ENCODE results near the gene THSD7B. TPM values are rescaled to one million over a fixed set of nuclear protein-coding genes. Genes with fewer than 3 reads are reported as not detected.
A peak's percentile ranks its signal among the peaks of the same experiment; 100 is the strongest.

The THSD7B gene
- total and polyA plus RNA-seq, 9 donors, result 0.27 to 1.8 (median 0.77) TPM

- Histone ChIP-seq H3K36me3 (ENCODE audit: control insufficient read depth, insufficient read depth, low read length) (no peaks in the 10 kb centered on the region), H3K27ac (ENCODE audit: low read length) (no peak overlapping the region), H3K4me1 (ENCODE audit: control insufficient read depth, insufficient read depth, low read length) (no peaks in the 10 kb centered on the region), H3K27me3 (ENCODE audit: control insufficient read depth, insufficient read depth, low read length) (no peaks in the 10 kb centered on the region), H3K4me3 (ENCODE audit: low read length) (no peak overlapping the region), H3K9me3 (replicated peaks; ENCODE audit: control insufficient read depth, low read depth, low read length) (no peaks in the 10 kb centered on the region)
- DNase-seq, result peak; percentile 48
- WGBS (ENCODE audit: insufficient coverage), result 29% methylated on average over 3 of the region's 4 CpGs
Measured at GRCh38 chr2:136863874-136864273, 98.5 kb downstream of the THSD7B start.

DNA sequence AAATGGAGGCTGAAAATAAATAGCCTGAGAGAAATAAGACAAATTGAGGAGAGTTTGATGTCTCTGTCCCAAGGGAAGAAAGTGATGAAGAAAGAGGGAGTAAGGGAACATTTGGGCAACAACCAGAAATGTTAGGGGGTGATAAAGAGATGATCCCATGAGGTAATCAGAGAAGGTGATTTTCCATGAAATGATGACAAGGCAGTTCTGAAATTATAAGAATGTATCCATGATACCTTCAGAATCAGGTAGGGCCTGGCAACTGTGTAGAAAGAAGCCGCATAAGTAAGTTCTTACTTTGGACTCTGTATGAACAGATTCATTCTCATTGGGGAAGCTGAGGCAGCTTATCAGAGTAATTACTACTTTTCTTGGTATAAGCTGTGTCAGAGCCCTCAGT lies 106.1 kb downstream of the THSD7B start:
- Histone ChIP-seq H3K4me3 (ENCODE audit: low read length) (no peak overlapping the region), H3K4me1 (ENCODE audit: control insufficient read depth, insufficient read depth, low read length) (no peaks in the 10 kb centered on the region), H3K9me3 (replicated peaks; ENCODE audit: control insufficient read depth, low read depth, low read length) (no peaks in the 10 kb centered on the region), H3K27me3 (ENCODE audit: control insufficient read depth, insufficient read depth, low read length) (no peaks in the 10 kb centered on the region), H3K27ac (ENCODE audit: low read length) (no peak overlapping the region), H3K36me3 (ENCODE audit: control insufficient read depth, insufficient read depth, low read length) (no peaks in the 10 kb centered on the region)
- DNase-seq, result no peak
- no CpG with 5 or more reads among the region's 1 CpG for WGBS (ENCODE audit: insufficient coverage)

- Histone ChIP-seq H3K27me3 (ENCODE audit: control insufficient read depth, insufficient read depth, low read length) (no peaks in the 10 kb centered on the region), H3K36me3 (ENCODE audit: control insufficient read depth, insufficient read depth, low read length) (no peaks in the 10 kb centered on the region), H3K27ac (ENCODE audit: low read length) (no peak overlapping the region), H3K9me3 (replicated peaks; ENCODE audit: control insufficient read depth, low read depth, low read length) (no peaks in the 10 kb centered on the region), H3K4me1 (ENCODE audit: control insufficient read depth, insufficient read depth, low read length) (no peaks in the 10 kb centered on the region), H3K4me3 (ENCODE audit: low read length) (no peak overlapping the region)
- WGBS (ENCODE audit: insufficient coverage), result no CpG with 5 or more reads among the region's 6 CpGs
- DNase-seq, result peak; percentile 16
Measured at GRCh38 chr2:136874258-136874657, 108.9 kb downstream of the THSD7B start.

- Histone ChIP-seq H3K4me1 (ENCODE audit: control insufficient read depth, insufficient read depth, low read length) (no peaks in the 10 kb centered on the region), H3K36me3 (ENCODE audit: control insufficient read depth, insufficient read depth, low read length) (no peaks in the 10 kb centered on the region), H3K27ac (ENCODE audit: low read length) (no peak overlapping the region), H3K9me3 (replicated peaks; ENCODE audit: control insufficient read depth, low read depth, low read length) (no peaks in the 10 kb centered on the region), H3K4me3 (ENCODE audit: low read length) (no peak overlapping the region), H3K27me3 (ENCODE audit: control insufficient read depth, insufficient read depth, low read length) (no peaks in the 10 kb centered on the region)
- DNase-seq, result no peak
- WGBS (ENCODE audit: insufficient coverage), result no CpG with 5 or more reads among the region's 1 CpG
Measured at GRCh38 chr2:136891100-136891499, 125.8 kb downstream of the THSD7B start.

DNA sequence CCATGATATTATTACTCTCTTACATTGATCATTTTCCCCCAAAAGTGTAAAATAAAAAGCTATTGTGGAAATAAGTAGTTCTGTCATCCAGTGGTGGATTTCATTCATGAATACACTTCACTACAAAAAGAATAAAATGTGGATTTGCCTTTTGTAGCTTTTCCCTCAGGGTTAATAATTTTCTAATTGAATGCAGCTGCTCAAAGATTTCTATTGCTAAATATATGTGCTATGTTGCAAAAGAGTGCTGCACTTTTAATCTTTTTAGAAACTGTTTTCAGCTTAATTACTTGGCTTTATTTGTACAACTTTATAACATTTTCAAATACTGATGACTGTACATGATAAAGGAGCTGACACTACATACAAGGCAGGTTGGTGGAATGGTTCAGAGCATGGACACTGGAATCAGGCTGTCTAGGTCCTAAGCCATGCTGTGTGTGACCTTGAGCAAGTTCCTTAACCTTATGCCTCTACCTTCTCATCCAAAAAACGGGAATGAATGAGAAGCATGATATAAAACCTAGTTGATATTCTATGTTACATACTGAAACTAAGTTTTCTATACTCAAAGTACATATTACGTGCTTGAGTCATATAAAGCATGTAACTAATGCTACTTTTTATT lies 128.8 kb downstream of the THSD7B start:
- Histone ChIP-seq H3K36me3 (ENCODE audit: control insufficient read depth, insufficient read depth, low read length) (no peaks in the 10 kb centered on the region), H3K4me1 (ENCODE audit: control insufficient read depth, insufficient read depth, low read length) (no peaks in the 10 kb centered on the region), H3K4me3 (ENCODE audit: low read length) (no peak overlapping the region), H3K27ac (ENCODE audit: low read length) (no peak overlapping the region), H3K9me3 (replicated peaks; ENCODE audit: control insufficient read depth, low read depth, low read length) (no peaks in the 10 kb centered on the region), H3K27me3 (ENCODE audit: control insufficient read depth, insufficient read depth, low read length) (no peaks in the 10 kb centered on the region)
- WGBS (ENCODE audit: insufficient coverage), result no CpG with 5 or more reads among the region's 2 CpGs
- no peak for DNase-seq

DNA sequence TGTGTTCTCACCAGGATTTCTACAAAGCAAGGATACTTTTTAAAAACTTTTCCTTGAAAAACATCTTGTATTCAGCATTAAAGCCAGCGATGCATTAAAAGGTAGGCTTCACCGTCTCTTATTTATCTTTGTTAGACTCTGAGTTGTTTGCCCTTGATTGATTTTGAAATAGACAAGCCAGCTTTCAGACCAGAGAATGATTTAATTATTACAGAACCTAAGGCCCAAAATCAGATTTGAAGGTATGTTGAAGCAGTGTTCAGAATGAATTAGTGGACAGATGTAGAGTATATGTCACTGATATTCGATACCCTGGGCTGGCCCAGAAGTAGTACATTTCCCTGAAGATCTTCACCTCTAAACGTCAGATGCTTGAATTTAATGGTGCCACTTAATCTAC lies 136.4 kb downstream of the THSD7B start:
- H3K4me3 ChIP-seq (ENCODE audit: low read length), result no peak overlapping the region
- H3K4me1 ChIP-seq (ENCODE audit: control insufficient read depth, insufficient read depth, low read length), result no peaks in the 10 kb centered on the region

DNA sequence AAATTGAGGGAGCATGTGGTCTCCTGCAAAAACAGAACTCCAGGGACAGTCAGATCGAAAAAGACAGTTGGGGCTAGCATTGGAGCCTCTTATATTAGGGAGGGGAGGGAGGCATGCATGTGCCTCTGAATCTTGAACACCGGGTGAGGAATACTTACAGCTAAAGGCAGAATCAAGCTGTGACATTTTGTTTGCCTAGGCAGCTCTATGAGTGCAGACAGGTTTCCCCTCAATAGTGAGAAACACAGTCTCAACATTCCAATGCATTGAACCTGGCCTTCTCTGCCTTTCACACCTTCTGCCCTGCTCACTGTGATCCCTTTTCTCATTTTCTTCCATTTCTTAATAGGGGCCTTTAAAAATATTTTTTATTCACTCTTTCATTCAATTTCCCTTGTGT lies 140.4 kb downstream of the THSD7B start:
- 57% methylated on average over 1 of the region's 2 CpGs for WGBS (ENCODE audit: insufficient coverage)
- DNase-seq, result no peak
- Histone ChIP-seq H3K27ac (ENCODE audit: low read length) (no peak overlapping the region), H3K9me3 (replicated peaks; ENCODE audit: control insufficient read depth, low read depth, low read length) (no peaks in the 10 kb centered on the region), H3K4me1 (ENCODE audit: control insufficient read depth, insufficient read depth, low read length) (no peaks in the 10 kb centered on the region), H3K36me3 (ENCODE audit: control insufficient read depth, insufficient read depth, low read length) (no peaks in the 10 kb centered on the region), H3K27me3 (ENCODE audit: control insufficient read depth, insufficient read depth, low read length) (no peaks in the 10 kb centered on the region), H3K4me3 (ENCODE audit: low read length) (no peak overlapping the region)

More for the DNA sequence above, 136.4 kb downstream of the THSD7B start:
- H3K27me3 ChIP-seq (ENCODE audit: control insufficient read depth, insufficient read depth, low read length), result no peaks in the 10 kb centered on the region
- DNase-seq, result no peak
- no peaks in the 10 kb centered on the region for H3K36me3 ChIP-seq (ENCODE audit: control insufficient read depth, insufficient read depth, low read length)
- no peaks in the 10 kb centered on the region for H3K9me3 ChIP-seq (replicated peaks; ENCODE audit: control insufficient read depth, low read depth, low read length)
- no CpG with 5 or more reads among the region's 4 CpGs for WGBS (ENCODE audit: insufficient coverage)
- H3K27ac ChIP-seq (ENCODE audit: low read length), result no peak overlapping the region

DNA sequence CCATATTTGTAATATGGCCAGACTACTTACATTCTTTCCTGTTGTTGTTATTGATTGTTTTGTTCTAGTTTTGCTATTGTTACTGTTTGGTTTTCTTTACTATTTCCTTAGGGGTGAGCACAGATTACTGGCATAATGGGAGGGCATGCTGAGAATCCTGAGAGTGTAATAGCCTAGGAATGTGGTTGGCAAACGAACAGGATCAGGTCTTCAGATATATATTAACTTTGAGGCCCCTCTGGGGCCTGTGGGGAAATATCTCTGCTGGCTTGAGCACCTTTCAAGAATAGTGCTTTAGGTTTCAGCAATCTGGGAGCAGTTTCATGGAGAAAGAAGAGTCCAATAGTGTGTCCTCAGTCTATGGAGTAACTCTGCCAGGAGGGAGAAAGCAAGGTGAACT lies 144.4 kb downstream of the THSD7B start:
- no peaks in the 10 kb centered on the region for H3K9me3 ChIP-seq (replicated peaks; ENCODE audit: control insufficient read depth, low read depth, low read length)
- no peak for DNase-seq
- no peak overlapping the region for H3K4me3 ChIP-seq (ENCODE audit: low read length)
- H3K36me3 ChIP-seq (ENCODE audit: control insufficient read depth, insufficient read depth, low read length), result no peaks in the 10 kb centered on the region
- no peak overlapping the region for H3K27ac ChIP-seq (ENCODE audit: low read length)
- H3K27me3 ChIP-seq (ENCODE audit: control insufficient read depth, insufficient read depth, low read length), result no peaks in the 10 kb centered on the region
- no peaks in the 10 kb centered on the region for H3K4me1 ChIP-seq (ENCODE audit: control insufficient read depth, insufficient read depth, low read length)
- 25% methylated on average over 1 of the region's 1 CpG for WGBS (ENCODE audit: insufficient coverage)

DNA sequence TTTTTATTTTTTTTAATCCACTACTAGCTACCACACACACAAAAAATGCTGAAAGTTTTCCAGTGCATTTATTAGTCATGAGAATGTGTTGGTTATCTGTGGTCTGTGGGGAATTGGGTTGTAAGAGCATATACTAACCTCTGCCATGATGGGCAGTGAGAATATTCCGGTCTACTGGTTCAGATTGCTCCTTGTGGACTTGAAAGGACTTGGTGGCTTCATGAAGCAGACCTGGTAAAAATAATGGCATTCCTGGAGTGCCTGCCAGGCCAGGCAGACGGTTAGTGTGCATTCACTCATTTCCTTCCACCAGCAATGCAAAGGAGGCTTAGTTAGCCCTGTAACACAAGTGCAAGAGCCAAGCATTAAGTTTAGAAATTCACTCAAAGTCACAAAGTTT lies 150.8 kb downstream of the THSD7B start:
- Histone ChIP-seq H3K27me3 (ENCODE audit: control insufficient read depth, insufficient read depth, low read length) (no peaks in the 10 kb centered on the region), H3K4me3 (ENCODE audit: low read length) (no peak overlapping the region), H3K9me3 (replicated peaks; ENCODE audit: control insufficient read depth, low read depth, low read length) (peaks cover 5% of the 10 kb centered on the region), H3K36me3 (ENCODE audit: control insufficient read depth, insufficient read depth, low read length) (no peaks in the 10 kb centered on the region), H3K27ac (ENCODE audit: low read length) (no peak overlapping the region), H3K4me1 (ENCODE audit: control insufficient read depth, insufficient read depth, low read length) (no peaks in the 10 kb centered on the region)
- DNase-seq, result no peak
- WGBS (ENCODE audit: insufficient coverage), result 80% methylated on average over 1 of the region's 2 CpGs

DNA sequence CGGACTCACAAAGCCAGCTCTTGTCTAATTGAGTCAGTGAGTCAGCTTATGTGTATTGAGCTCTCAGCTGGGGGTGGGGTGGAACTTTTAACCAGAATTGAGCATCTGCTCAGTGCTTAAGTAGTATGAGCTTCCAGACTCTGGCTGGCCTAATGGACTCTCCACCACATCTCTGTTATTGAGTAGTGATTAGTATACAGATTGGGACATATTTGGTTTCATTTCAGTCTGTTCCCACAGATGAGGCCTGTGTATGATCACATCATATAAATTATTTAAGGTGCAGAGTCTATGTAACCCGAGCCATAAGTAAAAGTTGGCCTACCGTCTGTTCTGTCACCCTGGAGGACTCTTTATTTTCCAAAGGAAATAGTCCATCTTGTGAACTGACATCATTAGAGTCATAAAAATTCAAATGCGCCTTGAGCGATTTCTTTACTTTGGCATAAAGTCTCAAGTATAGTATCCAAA lies 152.1 kb downstream of the THSD7B start:
- H3K9me3 ChIP-seq (replicated peaks; ENCODE audit: control insufficient read depth, low read depth, low read length), result peaks cover 5% of the 10 kb centered on the region
- WGBS (ENCODE audit: insufficient coverage), result 20% methylated on average over 1 of the region's 5 CpGs
- no peak overlapping the region for H3K4me3 ChIP-seq (ENCODE audit: low read length)
- no peak overlapping the region for H3K27ac ChIP-seq (ENCODE audit: low read length)
- H3K27me3 ChIP-seq (ENCODE audit: control insufficient read depth, insufficient read depth, low read length), result no peaks in the 10 kb centered on the region
- H3K36me3 ChIP-seq (ENCODE audit: control insufficient read depth, insufficient read depth, low read length), result no peaks in the 10 kb centered on the region
- no peaks in the 10 kb centered on the region for H3K4me1 ChIP-seq (ENCODE audit: control insufficient read depth, insufficient read depth, low read length)
- peak; percentile 87 for DNase-seq

DNA sequence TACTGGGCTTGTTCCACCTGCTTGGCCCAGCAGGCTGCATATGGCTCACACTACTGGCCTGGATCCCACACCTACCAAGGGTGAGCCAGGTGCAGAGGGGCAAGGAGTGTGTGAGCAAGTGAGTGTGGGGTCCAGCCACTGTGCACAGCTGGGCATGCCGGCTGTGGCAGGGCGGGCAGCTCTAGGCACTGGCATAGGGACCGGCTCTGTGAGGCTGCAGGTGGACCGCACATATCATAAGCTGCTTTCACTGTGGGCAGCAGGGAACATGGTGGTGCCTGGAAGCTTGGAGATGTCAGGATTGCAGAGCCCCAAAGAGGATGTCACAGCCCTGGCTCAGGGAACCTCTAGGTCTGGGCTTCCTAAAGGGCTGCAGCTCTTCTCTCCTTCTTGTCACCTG lies 154.3 kb downstream of the THSD7B start:
- Histone ChIP-seq H3K36me3 (ENCODE audit: control insufficient read depth, insufficient read depth, low read length) (no peaks in the 10 kb centered on the region), H3K27ac (ENCODE audit: low read length) (no peak overlapping the region), H3K4me3 (ENCODE audit: low read length) (no peak overlapping the region), H3K27me3 (ENCODE audit: control insufficient read depth, insufficient read depth, low read length) (no peaks in the 10 kb centered on the region), H3K9me3 (replicated peaks; ENCODE audit: control insufficient read depth, low read depth, low read length) (peaks cover 5% of the 10 kb centered on the region), H3K4me1 (ENCODE audit: control insufficient read depth, insufficient read depth, low read length) (no peaks in the 10 kb centered on the region)
- 100% methylated on average over 4 of the region's 4 CpGs for WGBS (ENCODE audit: insufficient coverage)
- DNase-seq, result no peak
